ENCODE measurements around the gene SNX15.

SNX15 gene

DNA sequence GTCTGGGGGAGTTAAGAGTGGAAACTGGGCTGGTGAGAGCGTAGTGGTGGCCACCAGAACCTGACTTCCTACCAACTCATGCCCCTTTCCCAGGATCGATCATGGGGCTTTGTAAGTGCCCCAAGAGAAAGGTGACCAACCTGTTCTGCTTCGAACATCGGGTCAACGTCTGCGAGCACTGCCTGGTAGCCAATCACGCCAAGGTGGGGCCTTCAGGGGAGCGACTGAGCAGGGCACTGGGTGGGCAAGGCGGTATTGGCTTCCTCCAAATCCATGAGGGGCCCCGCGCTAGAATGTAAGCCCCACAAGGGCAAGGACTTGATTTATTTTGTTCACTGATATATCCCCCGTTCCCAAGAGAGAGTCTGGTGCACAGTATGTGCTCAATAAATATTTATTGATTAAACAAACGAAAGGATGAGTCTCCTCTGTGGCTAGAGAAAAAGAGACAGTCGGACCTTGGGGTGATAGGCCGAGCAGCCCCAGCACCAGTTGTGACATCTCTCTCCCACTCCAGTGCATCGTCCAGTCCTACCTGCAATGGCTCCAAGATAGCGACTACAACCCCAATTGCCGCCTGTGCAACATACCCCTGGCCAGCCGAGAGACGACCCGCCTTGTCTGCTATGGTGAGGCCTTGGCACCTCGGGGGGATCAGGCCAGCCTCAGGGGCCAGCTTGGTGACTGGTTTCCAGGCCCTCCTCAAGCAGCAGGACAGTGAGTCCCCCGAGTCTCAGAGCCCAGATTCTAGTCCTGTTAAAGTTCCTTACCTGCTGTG lies 57.5 kb downstream of the SNX15 start:
- DNase-seq (ENCODE audit: low read depth in 2 of 2), result no peak

DNA sequence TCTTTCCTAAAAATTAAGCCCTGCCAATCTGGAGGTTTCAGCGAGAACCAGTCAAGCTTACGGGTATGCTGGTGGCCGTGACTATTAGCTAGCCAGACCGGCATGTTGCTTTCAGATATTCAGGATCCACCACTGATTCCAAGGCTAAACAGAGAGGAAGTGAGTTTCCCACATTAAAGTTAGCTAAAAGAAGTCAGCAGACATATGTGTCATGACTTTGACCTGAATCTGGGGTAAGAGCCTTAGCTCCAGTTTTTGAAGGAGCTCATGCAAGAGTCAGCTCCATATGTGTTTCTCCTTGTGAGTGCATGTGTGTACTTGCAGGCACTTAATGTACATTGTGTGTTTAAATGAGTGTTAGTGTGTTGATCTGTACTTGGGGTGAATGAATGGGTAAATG lies 58.2 kb downstream of the SNX15 start:
- DNase-seq (ENCODE audit: low read depth in 2 of 2), result no peak

DNA sequence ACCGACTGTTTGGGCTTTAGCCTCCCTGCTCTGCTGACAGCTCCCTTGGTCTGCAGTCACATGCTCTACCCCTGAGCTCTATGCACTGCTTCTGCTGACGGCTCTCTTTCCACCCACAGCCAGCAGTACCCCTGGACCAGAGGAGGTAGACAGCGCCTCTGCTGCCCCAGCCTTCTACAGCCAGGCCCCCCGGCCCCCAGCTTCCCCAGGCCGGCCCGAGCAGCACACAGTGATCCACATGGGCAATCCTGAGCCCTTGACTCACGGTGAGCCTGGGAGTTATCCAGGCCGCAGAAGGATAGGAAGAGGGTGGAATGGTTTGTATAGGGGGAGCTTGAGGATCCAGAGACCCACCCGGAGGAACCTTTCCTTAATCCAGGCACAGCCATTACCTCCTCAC lies 59.6 kb downstream of the SNX15 start:
- no peak for DNase-seq (ENCODE audit: low read depth in 2 of 2)

DNA sequence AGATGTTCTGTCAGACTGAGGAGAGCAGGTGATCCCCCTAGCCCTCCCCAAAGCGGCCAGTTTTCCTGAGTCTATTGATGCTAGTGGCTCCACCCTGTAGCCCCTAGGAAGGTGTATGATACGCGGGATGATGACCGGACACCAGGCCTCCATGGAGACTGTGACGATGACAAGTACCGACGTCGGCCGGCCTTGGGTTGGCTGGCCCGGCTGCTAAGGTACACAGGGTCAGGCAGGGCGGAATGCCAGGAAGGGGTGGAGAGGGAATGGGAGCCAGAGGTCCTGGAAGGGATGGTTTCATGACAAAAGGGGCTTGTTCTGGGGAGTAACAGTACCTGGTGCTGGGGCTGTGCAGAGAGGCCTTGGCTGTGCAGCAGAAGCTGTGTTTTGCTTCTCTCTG lies 60.0 kb downstream of the SNX15 start:
- no peak for DNase-seq (ENCODE audit: low read depth in 2 of 2)

DNA sequence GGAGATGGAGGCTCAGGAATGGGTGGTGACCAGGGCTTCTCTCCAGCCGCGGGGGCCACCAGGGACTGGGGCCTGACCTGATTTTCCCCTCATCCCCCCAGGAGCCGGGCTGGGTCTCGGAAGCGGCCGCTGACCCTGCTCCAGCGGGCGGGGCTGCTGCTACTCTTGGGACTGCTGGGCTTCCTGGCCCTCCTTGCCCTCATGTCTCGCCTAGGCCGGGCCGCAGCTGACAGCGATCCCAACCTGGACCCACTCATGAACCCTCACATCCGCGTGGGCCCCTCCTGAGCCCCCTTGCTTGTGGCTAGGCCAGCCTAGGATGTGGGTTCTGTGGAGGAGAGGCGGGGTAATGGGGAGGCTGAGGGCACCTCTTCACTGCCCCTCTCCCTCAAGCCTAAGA lies 60.6 kb downstream of the SNX15 start:
- no peak for DNase-seq (ENCODE audit: low read depth in 2 of 2)

DNA sequence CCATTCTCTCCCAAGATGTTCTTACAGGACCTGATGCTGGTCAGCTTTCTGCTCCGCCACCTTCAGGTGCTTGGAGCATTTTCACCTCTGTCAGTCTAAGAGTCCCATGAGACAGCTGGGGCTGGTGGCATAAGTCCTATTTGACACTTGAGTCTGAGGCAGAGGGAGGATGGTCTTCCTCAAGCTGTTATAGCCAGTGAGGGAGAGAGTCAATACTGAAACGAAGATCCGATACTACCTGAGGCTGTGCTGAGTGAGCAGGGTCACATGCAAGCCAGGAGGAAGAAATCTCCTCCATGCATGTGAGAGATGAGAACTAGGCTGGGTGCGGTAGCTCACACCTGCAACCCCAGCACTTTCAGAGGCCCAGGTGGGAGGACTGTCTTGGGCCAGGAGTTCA lies 62.4 kb downstream of the SNX15 start:
- no peak for DNase-seq (ENCODE audit: low read depth in 2 of 2)
